ENCODE results near the gene ENDOV.
"Not testable (repeated sequence)": the region's sequence is repeated elsewhere in the genome, so short reads cannot be mapped to it uniquely, and the experiment has no call there.

Gene ENDOV

DNA sequence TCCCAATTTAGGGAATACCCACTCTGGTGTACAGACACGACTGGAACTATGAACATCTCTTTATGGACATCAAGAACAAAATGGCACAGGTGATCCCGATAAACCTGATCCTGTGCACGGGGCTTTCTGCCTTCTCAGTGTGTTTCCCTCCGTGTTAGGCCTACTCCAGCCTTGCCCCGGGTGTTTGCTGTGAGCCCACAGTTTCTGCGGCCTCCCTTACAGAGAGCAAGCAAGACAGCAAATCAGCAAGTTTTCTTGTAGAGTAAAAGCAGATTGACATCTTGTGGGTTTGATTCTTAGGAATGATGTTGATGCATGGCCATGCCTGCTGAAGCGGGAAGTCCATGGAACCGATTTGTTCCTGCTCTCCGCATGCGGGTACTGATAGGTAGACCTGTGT, 26.4 kb upstream of the ENDOV start:
- DNase-seq (ENCODE audit: low read depth): no peak

DNA sequence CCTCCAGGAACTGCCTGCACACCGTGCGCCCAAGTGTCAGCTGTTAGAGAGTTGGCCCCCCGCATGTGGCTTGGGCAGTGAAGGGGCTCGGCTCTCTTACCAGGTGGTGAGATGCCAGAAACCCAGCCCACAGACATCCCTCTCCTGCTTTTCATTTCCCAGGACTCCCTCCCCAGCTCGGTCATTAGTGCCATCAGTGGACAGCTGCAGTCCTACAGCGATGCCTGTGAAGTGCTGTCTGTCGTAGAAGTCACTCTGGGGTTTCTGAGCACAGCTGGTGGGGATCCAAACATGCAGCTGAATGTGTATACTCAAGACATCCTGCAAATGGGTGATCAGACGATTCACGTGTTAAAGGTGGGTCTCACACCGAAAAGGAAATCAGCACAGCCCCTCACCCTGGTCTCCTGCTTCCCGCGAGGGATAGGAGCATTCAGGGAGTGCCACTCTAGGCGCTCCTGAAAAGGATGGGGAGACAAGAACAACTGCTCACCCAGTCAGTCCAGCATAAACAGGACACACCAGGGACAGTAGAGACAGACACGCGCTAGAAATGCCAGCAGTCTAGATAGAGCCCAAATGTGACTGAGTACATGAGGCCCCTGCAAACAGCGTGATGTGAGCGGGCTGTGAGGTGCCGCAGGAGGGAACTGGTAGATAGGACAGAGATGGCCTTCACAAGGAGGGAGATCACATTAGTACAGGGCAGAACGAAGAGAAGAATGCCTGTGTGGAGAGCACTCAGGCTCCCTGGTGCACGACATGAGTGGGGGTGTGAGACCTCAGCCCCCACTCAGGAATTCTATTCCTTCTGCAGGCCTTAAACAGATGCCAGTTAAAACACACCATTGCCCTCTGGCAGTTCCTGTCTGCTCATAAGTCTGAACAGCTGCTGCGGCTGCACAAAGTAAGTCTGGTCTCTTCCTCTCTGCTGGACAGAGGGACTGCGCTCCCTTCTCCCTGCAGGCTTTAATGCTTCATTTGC, 25.7 kb upstream of the ENDOV start:
- DNase-seq (ENCODE audit: low read depth): no peak

DNA sequence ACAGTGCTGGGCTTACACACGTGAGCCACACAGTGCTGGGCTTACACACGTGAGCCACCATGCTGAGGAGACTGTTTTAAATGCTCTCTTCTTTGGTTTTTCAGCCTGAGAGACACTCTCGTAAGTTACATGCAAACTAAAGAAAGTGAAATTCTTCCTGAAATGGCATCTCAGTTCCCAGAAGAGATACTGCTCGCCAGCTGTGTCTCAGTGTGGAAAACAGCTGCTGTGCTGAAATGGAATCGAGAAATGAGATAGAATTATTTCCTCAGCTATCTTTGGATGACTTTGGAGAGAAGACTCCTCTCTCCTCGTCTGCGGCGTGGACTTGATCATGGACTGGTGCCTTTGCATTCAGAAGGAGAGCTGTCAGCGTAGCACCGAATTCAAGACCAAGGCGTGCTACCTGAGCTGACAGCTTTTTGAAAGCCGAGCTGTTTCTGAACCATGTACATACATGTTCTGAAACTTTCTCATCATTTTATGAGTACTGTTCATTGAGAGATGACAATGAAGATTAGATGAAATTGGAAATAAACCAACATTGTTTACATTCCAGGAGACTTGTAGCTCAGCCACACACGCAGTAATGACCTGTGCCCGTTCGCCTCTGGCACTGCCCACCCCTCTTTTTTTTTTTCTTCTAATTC, 21.6 kb upstream of the ENDOV start:
- DNase-seq (ENCODE audit: low read depth): no peak

DNA sequence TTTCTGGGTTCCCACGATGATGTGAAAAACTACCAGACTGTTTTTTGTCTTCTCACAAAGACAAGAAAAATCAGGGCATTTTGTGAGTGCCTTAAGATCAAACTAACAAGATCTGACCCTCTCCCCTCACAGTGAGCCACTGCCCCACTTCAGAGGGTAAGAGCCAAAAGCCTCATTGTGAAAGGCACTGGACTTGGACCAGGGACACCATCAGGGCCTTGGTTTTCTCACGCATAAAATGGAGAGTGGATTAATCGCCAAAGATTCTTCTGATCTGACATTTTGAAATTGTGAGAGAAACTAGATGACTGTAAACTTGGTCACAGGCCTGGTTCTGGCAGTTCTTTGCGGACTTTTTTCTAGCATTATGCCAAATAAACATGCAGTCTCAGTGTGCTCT, 21.0 kb upstream of the ENDOV start:
- no peak for DNase-seq (ENCODE audit: low read depth)

DNA sequence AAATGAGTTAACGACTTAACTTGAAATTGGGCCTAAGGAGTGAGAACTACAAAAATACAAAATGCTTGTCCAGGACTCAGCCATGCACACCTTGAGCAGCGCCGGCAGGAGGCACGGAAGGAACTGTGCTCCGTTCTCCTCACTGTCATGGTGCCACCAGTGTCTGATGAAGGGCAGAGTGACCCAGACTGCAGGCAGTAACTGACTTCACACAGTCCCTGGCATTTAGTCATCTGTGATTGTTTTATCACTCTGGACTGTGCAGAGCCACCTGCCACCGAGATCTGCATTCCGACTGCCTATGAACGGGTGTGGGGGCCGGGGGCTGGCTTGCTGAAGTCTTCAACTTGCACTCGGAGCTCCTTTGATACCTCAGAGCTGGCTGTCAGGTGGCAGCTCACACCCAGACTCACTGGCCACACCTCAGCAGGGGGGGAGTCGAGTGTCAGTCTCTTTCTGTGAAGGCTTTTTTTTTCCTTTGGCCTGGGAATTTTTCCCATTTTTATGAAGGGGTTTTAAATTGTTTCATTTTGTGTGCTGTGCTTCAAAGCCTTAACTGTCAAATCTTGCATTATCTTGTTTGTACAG, 20.2 kb upstream of the ENDOV start:
- DNase-seq (ENCODE audit: low read depth): no peak

DNA sequence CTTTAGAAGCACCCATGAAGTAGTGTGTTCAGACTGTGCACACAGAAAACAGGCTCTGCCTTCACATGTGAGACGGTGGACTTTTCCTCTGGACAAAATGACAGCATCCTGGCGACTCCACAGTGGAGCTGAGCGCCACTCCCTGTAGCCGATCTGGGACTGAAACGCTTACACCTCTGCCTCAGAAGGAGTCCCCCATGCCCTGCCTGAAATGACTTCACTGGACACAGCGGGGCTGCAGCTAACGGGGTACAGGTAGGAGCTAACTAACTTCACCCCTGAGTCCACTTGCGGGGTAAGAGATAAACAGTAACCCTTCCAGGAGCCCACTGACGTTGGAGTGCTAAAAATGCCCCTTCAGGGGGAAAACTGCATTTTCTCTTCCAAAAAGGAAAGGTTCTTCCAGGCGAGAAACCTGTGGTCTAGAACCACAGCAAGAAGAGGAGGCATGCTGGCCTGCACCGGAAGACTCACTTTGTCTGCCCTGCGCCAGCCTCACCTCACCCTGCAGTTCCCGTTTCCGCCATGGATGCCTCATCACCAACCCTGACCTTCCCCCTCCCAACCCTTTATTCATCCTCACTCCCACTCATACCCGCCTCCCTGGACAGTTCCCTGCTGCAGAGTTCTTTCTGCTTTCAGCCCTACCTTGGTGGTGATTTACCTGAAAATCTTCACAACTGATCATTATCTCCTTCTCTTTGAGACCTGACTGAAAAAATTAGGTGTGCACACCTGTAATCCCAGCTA, 19.4 kb upstream of the ENDOV start:
- no peak for DNase-seq (ENCODE audit: low read depth)

DNA sequence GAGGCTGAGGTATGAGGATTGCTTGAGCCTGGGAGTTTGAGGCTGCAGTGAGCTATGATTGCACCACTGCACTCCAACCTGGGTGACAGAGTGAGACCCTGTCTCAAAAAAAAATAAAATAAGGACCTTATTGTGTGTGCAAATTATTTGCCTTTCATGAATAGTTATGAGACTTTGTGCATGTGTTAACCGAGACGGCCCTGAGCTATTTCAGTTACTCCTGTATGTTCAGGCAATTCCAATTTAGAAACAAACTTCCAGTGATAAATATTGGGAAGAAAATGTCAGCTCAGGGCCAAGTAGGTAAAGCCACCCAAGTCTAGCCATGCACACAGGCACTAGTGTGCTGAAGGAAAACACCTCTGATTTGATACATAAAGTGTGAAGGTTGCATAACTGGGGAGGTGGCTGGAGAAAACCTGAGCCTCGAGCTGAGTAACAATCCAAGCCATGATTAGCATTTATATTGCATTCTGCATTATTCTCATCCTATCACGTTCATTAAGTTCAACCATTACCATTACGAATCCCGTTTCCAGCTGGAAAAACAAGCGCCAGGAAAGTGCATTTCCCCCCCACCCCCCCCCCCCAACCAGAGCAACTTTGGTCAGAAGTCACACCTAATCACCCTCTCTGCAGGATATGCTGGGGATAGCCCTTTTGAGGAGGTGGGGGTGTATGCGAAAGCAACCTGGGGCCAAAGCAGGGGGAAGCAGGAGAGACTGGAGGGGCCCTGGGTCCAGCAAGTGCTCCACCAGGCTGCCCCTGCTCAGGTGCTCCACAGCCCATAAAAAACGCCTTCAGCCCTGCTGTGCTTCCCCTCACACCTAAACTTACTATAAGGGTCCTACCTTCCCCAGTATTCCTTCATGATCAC, 18.6 kb upstream of the ENDOV start:
- no peak for DNase-seq (ENCODE audit: low read depth)

DNA sequence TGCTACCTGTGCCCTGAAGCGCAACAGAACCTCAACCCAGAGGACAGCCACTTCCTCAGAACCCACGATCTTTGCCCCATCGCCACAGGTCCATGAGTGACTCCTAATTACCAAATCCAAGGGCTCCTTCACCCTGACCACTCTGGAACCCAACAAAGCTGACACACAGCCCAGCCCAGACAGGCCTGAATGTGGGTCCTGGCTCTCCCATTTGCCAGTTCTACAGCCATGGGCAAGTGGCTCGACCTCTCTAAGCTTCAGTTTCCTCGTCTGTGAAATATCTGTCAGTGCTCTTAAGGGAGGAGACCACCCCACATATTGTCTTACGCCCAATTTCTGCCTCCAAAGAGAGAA, 18.0 kb upstream of the ENDOV start:
- no peak for DNase-seq (ENCODE audit: low read depth)

DNA sequence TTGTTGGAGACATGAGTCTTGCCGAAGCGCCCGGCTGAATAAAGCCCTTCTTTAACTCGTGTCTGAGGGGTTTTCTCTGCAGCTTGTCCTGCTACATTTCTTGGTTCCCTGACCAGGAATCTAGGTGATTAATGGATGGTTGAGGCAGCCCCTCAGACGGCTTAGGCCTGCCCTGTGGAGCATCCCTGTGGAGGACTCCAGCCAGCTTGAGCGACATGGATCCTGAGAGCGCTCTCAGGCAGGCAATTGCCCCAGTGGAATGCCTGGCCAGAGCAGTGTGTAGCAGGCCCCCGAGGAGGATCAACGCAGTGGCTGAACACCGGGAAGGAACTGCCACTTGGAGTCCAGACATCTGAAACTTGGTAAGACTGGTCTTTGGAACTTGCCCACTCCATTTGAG, 17.3 kb upstream of the ENDOV start:
- no peak for DNase-seq (ENCODE audit: low read depth)

DNA sequence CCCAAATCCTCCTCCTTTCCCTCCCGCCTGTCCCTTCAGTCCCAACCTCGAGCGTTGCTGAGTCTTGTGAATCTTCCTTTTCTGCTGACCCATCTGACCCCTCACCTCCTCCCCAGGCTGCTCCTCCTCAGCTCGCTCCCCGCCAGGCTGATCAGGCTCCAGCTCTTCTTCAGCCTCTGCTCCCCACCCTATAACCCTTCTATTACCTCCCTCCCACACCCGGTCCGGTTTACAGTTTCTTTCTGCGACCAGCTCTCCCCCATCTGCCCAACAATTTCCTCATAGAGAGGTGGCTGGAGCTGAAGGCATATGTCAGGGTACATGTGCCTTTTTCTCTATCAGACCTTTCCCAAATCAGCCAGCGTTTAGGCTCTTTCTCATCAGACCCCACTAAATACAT, 13.9 kb upstream of the ENDOV start:
- not testable (repeated sequence) for DNase-seq (ENCODE audit: low read depth)

DNA sequence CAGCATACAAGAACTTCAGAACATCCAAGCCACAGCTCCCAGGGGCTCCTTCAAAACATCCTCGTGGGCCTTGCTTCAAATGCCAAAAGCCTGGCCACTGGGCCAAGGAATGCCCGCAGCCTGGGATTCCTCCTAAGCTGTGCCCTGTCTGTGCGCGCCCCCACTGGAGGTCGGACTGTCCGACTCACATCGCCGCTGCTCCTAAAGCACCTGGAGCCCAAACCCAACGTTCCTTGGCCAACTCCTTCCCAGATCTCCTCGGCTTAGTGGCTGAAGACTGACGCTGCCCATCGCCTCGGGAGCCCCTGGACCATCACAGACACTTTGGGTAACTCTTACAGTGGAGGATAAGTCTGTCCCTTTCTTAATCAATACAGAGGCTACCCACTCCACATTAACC, 12.9 kb upstream of the ENDOV start:
- not testable (repeated sequence) for DNase-seq (ENCODE audit: low read depth)

DNA sequence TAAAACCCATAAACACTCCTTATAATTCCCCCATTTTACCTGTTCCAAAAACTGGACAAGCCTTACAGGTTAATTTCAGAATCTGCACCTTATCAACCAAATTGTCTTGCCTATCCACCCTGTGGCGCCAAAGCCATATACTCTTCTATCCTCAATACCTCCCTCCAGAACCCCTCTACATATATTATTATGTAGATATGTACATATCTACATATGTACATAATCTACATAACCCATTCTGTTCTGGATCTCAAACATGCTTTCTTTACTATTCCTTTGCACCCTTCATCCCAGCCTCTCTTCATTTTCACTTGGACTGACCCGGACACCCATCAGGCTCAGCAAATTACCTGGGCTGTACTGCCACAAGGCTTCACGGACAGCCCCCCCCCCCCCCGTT, 12.0 kb upstream of the ENDOV start:
- no peak for DNase-seq (ENCODE audit: low read depth)

DNA sequence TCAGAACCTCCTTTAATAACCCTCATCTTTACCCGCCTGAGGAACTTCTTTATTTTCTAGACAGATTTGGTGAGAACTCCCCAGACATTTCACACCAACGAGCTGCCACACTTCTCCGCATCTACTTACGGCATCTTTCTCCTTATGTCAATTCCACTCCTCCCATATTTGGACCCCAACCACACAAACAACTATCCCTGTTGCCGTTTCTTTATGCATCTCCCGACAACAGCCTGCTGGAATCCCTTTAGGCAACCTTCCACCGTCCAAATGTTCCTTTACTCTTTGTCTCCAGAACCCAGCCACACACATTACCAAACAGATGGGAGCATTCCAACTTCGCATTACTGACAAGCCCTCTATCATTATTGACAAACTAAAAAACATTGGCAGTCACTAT, 8.8 kb upstream of the ENDOV start:
- DNase-seq (ENCODE audit: low read depth): no peak

DNA sequence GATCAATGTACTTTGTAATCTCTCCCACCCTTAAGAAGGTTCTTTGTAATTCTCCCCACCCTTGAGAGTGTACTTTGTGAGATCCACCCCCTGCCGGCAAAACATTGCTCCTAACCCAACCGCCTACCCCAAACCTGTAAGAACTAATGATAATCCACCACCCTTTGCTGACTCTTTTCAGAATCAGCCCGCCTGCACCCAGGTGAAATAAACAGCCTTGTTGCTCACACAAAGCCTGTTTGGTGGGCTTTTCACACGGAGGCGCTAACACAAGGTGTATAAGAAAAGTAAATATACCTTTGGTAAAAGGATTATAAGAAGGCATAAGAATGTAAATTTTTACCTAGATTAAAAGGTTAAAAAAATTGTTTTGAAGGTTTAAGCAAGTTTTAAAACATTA, 7.0 kb upstream of the ENDOV start:
- not testable (repeated sequence) for DNase-seq (ENCODE audit: low read depth)

DNA sequence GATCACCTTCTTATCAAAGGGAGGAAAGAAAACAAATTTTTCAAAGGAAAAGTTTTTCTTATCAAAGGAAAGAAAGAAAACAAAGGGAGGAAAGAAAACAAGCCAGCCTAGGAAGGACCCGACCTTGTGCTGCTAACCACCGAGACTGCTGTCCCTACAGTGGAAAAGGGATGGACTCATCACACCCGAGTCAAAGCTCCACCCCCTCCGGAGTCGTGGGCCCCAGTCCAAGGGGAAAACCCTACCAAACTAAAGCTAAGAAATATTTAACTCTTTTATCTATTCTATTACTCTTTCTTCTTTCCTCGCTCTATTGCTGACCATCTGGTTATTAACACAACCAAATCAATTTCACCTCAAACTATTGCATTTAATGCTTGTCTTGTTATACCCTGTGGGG, 6.1 kb upstream of the ENDOV start:
- DNase-seq (ENCODE audit: low read depth): no peak

DNA sequence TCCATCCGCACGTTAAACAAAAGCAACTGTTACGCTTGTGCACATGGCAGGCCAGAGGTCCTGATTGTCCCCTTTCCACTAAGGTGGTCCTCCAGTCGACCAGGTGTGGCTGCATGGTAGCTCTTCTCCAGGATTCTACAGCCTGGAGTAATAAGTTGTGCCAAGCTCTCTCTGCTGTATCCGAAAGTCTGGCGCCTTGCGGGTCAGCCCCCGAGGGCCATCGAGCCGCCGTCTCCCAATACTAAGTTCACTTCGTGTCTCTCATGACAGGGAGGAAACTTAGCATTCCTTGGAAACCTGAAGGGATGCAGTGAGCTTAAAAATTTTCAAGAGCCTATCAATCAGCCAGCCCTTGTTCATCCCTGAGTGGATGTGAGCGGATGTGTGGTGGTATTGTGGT, 5.3 kb upstream of the ENDOV start:
- DNase-seq (ENCODE audit: low read depth): no peak

DNA sequence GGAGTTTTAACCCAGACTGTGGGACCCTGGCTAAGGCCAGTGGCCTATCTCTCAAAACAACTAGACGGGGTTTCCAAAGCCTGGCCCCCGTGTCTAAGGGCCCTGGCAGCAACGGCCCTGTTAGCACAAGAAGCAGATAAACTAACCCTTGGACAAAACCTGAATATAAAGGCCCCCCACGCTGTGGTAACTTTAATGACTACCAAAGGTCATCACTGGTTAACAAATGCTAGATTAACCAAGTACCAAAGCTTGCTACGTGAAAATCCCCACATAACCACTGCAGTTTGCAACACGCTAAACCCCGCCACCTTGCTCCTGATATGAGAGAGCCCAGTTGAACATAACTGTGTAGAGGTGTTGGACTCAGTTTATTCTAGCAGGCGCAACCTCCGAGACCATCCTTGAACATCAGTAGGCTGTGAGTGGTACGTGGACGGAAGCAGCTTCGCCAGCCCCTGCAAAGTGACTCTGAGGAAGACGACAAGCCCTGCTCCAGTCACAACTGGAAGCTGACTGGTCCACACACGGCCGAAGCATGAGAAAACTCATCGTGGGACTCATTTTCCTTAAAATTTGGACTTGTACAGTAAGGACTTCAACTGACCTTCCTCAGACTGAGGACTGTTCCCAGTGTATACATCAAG, 4.4 kb upstream of the ENDOV start:
- DNase-seq (ENCODE audit: low read depth): not testable (repeated sequence)

DNA sequence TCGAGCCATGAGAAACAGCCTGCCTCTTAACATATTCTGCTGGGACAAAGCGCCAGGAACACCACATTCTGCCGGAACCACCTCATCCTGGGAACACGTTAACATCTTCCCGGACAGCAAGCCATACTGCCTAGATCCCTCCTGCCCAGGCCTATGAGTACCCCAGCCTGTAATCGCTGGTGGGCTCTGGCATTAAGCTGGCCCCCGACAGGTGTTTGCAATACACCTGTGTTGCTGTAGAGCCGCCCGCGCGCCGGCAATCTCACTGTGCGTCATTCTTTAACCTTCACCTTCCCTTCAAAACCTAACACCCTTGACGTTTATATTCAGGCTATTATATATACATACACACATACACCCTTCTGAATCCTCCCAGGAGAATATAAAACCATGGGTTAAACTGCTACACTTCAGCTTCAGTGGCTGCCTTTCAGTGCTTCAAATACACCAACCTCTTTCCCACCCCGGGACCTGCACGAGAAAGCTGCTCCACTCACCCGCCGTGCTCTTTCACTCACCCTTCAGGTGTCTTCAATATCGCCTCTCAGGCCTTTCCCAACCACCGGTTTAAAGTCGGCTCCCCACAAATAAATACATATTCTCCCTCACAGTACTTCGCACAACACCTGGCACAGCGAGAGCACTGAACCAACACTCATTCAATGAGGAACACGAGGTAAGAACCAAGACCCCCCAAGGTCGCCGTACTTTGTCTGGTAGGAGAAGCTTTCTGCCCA, 1.0 kb upstream of the ENDOV start:
- DNase-seq (ENCODE audit: low read depth): no peak

DNA sequence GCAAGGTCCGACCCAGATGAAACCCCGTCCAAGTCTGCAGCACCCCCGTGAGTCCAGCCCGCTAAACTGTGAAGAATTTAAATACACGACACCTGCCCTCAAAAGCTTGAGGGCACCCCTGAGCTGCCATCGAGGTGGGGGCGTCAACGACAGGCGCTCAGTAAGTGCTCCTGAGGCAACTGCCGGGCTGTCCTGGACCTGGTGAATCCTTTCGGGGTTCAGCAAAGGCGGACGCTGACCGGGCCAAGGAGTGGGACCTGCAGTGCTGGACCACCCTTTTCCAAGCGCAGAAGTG, 512 bp upstream of the ENDOV start:
- DNase-seq (ENCODE audit: low read depth): no peak

DNA sequence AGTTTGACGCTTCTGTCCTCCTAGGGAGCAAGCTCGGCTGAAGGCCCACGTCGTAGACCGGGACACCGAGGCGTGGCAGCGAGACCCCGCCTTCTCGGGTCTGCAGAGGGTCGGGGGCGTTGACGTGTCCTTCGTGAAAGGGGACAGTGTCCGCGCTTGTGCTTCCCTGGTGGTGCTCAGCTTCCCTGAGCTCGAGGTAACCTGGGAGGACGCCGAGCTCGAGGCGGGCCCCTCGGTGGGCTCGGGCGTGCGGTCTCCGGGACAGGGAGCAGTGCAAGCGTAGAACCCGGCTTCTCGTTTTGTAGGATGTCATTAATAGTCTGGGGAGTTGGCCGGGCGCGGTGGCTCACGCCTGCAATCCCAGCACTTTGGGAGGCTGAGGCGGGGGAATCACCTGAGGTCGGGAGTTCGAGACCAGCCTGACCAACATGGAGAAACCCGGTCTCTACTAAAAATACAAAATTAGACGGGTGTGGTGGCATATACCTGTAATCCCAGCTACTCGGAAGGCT, 715 bp downstream of the ENDOV start:
- DNase-seq (ENCODE audit: low read depth): no peak

Data from activated gamma-delta T cell treated with anti-CD3 and anti-CD28 coated beads, Interleukin-2, amount 50 U/mL, for 16 hours (primary cell).